Measurements from ENCODE around the gene CD99. TPM values are rescaled to one million over a fixed set of nuclear protein-coding genes. Genes with fewer than 3 reads are reported as not detected.

CD99 gene
- total RNA-seq, 4 donors from 2014 or later, result 167 to 213 (median 179) TPM

DNA sequence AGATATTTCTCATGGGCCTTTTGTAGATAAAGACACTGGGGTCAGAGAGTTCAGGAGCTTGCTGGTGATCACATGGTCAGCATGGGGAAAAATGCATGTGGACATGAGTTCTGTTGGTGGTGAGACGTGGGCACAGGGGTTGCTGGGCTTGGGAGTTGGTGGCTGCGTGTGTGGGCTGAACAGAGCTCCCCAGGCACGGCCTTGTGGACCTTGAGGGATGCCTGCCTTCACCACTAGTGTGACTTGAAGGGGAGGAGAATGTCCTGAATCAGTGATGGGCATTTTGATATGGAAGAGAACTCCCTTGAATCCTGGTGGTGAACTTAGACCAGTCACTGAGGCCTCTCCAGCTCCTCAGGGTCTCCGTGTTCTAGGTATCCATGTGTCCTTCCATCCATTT is 8.9 kb downstream of the CD99 start:
- Histone ChIP-seq H3K36me3 (no peaks in the 10 kb centered on the region), H3K9me3 (no peaks in the 10 kb centered on the region), H3K4me1 (peaks cover 2 to 31% of the 10 kb centered on the region in 2 donors), H3K27ac (no peak overlapping the region), H3K27me3 (no peaks in the 10 kb centered on the region), H3K4me3 (replicated peaks in 1 of 3) (no peak overlapping the region)
- TF ChIP-seq, protein P1, sequence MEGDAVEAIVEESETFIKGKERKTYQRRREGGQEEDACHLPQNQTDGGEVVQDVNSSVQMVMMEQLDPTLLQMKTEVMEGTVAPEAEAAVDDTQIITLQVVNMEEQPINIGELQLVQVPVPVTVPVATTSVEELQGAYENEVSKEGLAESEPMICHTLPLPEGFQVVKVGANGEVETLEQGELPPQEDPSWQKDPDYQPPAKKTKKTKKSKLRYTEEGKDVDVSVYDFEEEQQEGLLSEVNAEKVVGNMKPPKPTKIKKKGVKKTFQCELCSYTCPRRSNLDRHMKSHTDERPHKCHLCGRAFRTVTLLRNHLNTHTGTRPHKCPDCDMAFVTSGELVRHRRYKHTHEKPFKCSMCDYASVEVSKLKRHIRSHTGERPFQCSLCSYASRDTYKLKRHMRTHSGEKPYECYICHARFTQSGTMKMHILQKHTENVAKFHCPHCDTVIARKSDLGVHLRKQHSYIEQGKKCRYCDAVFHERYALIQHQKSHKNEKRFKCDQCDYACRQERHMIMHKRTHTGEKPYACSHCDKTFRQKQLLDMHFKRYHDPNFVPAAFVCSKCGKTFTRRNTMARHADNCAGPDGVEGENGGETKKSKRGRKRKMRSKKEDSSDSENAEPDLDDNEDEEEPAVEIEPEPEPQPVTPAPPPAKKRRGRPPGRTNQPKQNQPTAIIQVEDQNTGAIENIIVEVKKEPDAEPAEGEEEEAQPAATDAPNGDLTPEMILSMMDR (IDR thresholded peaks at IDR 0.05), result no peak
- TF ChIP-seq POLR2A (IDR thresholded peaks at IDR 0.05), result no peak
- intact Hi-C loops (cut with DNase I), result no loop called here
- 94 to 100% methylated on average over 4 of the region's 4 CpGs for WGBS, 2 donors
- no peak for DNase-seq

DNA sequence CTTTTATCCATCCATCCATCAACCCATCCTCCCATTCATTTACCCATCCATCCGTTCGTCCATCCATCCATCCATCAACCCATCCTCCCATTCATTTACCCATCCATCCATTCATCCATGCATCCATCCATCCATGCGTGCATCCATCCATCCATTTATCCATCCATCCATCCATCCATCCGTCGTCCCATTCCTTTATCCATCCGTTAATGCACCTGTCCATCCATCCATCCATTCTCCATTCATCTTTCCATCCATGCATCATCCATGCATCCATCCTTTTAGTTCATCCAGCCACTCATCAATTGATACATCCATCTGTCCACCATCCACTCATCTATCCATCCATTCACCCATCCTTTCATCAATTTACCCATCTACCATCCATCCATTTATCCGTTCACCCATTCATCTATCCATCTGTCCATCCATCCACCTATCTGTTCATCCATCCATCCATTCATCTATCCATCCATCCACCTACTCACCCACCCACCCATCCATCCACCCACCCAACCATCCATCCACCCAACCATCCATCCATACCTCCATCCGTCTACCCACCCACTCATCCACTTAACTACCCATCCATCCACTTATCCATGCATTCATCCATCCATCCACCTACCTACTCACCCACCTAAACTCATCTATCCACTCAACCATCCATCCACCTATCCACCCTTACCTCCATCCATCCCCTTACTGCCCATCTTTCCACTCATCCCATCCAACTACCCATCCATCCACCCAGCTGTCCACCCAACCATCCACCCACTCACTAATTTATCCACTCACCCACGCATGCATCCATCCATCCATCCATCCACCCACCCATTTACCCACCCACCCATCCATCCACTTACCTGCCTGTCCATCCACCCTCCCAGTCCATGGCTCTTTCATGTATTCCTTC is 9.6 kb downstream of the CD99 start:
- Histone ChIP-seq H3K27me3 (no peaks in the 10 kb centered on the region), H3K27ac (no peak overlapping the region), H3K4me1 (peaks cover 0 to 37% of the 10 kb centered on the region in 2 donors), H3K36me3 (no peaks in the 10 kb centered on the region), H3K4me3 (replicated peaks in 1 of 3) (no peak overlapping the region), H3K9me3 (no peaks in the 10 kb centered on the region)
- intact Hi-C loops (cut with DNase I), result no loop called here
- no peak for DNase-seq
- 97 to 98% methylated on average over 9 of the region's 9 CpGs for WGBS, 2 donors
- no peak for TF ChIP-seq POLR2A (IDR thresholded peaks at IDR 0.05)
- TF ChIP-seq, protein P1 (IDR thresholded peaks at IDR 0.05), result no peak

DNA sequence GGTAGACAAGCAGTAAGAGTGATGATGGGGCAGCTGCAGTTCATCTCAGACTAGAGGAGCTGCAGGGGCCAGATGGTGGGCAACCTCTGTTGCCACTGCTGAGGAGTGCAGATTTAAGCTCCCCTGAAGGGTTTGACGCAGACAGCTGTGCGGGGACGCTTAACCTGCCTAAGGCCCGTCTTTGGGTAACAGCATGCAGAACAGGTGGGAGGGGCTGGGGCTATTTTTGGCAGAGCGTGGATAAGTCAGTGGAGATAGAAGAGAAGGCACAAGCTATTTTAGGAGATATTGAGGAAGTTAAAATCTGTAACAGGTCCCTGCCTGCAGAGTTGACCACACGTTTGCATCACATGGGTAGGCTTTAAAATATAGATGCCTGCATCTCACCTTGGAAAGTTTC is 10.5 kb downstream of the CD99 start:
- intact Hi-C loops (cut with DNase I), result no loop called here
- peaks cover 0 to 37% of the 10 kb centered on the region in 2 donors for H3K4me1 ChIP-seq

DNA sequence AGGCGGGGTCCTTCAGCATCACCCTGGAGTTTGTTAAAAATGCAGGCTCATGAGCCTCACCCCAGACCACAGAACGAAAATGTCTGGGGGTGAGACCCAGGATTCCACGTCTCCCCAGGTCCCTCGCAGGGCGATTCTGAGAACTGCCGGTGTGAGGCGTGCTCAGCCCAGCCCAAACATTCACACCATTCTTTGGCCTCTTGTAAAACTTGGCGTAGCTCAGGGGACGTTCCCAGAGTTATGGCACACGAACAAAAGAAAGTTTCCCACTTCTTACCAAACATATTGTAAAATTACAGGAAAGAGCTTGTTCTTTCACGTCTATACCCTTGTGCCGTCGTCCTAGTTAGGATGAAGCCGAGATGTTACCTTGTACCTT is 12.9 kb downstream of the CD99 start:
- 75 to 80% methylated on average over 13 to 14 of the region's 14 CpGs for WGBS, 2 donors
- H3K27ac ChIP-seq, result no peak overlapping the region
- no peak overlapping the region for H3K4me3 ChIP-seq (replicated peaks in 1 of 3)
- DNase-seq, result no peak
- H3K36me3 ChIP-seq, result no peaks in the 10 kb centered on the region
- TF ChIP-seq, protein P1 (IDR thresholded peaks at IDR 0.05), result no peak
- no peak for TF ChIP-seq POLR2A (IDR thresholded peaks at IDR 0.05)
- H3K4me1 ChIP-seq, result peaks cover 16 to 39% of the 10 kb centered on the region in 2 donors
- intact Hi-C loops (cut with DNase I), result no loop called here
- H3K9me3 ChIP-seq, result no peaks in the 10 kb centered on the region
- no peaks in the 10 kb centered on the region for H3K27me3 ChIP-seq

More for the DNA sequence above, 10.5 kb downstream of the CD99 start:
- TF ChIP-seq POLR2A (IDR thresholded peaks at IDR 0.05), result no peak
- TF ChIP-seq, protein P1 (IDR thresholded peaks at IDR 0.05), result no peak
- Histone ChIP-seq H3K36me3 (no peaks in the 10 kb centered on the region), H3K4me3 (replicated peaks in 1 of 3) (no peak overlapping the region), H3K27me3 (no peaks in the 10 kb centered on the region), H3K27ac (no peak overlapping the region), H3K9me3 (no peaks in the 10 kb centered on the region)
- 85% methylated on average over 6 of the region's 6 CpGs for WGBS, 2 donors
- DNase-seq, result no peak
